Islet precursor cell (in vitro differentiated cells): ENCODE measurements around the gene A3GALT2.

Source experiments
- DNase-seq: peaks from one replicate; pipeline ENCODE4 v3.0.0-alpha.2; 2018

Gene A3GALT2

DNA sequence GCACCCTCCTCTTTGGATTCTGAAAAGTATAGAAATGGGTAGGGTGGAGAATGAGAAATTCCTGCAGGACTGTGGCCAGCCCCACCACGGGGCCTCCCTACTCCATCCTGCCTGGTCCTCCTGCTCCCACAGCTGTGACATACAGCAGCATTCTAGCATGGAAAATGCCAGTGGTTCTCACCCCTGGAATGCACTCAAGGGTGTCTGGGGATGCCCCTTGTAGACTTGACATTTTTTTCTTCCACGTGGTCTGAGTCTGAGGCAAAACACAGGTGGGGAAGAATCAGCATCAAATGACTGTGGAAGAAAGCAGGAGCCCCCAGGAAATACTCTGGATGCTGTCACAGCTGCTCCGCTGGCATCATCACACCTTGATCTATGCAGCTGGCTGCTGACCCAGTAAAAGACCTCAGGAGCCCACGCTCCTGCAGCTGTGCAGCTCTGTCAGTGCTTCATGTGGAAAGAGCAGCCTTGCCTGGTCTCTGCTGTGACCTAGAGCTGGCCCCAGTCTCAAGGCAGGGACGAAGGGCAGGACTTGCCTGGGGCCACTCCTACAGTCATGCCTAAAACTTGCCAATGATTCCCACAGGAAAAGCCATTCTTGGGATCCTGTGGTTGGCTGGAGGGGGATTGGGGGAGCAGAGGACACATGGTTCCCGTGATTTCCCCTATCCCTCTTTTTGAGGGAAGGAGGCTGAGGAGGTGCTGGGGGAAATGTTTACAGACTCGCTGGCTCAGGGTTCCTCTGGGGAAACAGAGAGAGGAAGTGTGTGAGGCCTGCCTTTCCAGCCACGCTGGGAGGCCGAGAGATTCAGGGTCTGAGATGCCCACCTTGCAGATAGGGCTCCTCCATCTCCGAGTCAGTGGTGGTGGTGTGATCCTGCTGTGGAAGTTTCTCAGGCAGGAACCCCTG lies 10.8 kb upstream of the A3GALT2 start:
- DNase-seq, result no peak

DNA sequence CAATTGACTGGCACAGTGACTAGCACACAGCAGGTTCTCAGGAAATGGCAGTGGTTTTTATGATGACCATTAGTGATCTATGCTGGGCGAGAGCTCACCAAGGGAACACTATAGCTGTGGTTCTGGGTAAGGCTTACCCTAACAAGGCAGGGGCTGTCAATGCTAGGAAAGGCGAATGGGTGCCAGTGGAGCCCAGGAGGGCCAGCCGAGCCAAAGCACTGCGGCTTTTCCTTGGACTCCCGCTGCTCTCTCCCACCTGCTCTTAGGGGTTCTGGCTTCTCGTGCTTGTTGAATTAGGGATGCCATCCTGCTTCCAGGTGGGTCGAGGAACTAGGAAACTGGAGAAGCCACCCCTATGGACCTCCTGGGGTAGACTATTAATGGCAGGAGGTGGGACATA lies 10.0 kb upstream of the A3GALT2 start:
- no peak for DNase-seq

DNA sequence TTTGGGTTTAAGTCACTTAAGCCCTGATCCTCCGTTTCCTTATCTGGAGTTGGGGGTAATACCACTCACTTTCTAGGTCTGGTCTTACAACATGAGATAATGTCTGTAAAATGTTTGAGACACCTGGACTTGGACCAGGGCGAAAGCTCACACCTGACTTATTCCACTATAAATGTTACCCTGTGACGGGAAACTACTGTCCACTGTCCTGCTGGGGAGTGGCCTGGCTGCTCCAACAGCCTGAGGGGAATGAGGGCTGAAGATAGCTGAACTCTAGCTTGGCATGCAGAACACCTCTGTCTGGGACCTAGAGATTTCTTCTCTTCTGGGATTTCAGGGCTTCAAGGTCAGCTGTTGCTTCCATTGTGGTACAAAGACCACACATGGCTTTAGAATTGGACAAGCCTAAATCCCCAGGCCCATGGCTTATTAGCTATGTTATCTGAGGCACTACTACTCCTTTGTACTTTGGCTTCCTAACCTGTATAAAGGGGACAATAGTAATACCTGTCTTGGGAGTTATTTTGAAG lies 9.5 kb upstream of the A3GALT2 start:
- DNase-seq, result no peak

DNA sequence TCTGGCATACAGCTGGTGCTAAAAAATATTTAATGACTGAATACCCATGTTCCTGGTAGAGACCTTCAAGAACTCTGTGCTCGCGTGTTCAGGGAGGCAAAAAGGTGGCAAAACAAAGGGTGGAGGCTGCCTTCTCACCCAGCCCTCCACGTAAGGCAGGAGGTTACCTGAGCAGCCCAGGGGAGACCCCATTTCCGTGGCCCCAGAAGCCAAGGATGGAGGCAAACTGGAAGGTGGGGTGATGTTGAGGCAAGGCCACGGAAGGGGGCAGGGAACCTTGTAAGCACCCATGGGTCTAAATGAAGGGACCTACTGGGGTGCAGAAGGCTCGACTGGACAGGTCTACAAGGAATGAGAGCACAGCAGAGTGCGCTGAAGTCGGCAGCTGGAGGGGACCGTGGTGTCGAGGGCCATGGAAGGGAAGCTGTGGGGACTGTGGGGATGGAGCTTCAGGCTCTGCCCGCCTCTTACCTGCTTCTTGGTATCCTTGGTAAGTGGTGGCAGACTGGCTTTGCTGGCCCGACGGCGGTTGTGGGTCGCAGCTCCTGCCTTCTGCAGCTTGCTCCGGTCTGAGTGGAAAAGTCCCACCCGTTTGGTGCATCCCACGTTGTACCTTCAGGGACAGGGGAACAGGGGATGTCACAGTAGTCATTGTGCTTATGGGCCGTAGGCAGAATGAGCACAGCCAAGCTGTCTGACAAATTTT lies 8.9 kb upstream of the A3GALT2 start:
- DNase-seq, result no peak

DNA sequence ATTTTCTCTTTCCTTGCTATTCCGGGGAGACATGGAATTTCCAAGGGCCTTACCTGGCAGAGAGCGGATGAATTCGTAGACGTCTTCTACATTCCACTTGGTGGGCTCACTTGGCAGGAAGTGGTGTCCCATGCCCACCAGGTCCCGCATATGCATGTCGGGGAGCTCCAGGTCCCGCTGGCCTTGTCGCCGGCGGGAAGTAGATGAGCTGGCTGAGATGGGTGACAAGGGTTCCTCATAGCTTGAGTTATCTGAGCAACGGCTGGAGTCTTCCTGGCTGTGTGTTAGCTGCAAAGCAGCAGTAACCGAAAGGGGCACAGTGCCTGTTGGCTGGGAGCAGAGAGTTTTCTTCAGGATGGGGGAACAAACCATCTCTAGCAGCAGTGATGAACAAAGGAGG lies 7.9 kb upstream of the A3GALT2 start:
- DNase-seq, result no peak

DNA sequence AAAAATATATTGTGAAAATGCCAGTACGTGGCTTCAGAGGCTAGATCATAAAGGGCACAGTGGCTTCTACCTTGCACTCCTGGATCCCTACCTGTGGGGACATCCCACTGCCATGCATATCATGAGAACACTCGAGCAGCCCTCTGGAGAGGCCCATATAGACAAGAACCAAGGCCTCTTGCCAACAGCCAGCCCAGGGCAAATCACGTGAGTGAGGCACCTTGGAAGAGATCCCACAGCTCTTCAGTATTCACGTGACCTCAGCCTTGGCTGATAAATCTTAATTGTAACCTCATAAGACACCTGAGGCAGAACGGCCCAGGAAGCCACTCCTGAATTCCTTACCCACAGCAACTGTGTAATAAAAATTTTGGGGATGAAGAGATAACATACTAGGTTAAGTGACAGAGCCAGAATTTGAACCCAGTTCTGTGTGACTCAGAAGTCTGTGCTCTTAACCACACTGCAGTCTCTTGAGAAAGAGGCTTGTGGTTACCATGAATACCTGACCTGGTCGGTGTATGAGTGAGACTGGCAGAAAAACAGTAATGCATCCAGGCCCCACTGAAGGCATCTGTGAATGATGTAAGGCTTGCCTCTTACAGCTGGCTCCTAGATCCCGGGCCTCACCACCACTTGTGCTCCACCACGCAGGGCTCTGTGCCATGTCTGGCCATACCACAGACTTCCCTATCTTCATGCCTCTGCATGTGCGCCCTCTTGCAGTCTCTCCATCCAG lies 6.9 kb upstream of the A3GALT2 start:
- DNase-seq, result peak; percentile 67

DNA sequence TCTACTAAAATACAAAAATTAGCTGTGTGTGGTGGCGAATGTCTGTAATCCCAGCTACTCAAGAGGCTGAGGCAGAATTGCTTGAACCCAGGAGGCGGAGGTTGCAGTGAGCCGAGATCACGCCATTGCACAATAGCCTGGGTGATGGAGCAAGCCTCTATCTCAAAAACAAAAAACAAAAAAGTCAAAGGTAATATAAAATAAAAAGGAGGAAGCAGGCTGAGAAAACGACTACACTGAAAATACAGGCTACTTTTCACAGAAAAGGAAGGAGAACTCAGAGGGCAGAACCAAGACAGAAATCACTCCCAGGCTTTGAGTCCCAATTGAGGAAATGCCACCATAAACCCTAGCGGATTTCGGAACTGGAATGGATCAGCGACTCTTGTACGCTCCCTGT lies 5.9 kb upstream of the A3GALT2 start:
- no peak for DNase-seq

DNA sequence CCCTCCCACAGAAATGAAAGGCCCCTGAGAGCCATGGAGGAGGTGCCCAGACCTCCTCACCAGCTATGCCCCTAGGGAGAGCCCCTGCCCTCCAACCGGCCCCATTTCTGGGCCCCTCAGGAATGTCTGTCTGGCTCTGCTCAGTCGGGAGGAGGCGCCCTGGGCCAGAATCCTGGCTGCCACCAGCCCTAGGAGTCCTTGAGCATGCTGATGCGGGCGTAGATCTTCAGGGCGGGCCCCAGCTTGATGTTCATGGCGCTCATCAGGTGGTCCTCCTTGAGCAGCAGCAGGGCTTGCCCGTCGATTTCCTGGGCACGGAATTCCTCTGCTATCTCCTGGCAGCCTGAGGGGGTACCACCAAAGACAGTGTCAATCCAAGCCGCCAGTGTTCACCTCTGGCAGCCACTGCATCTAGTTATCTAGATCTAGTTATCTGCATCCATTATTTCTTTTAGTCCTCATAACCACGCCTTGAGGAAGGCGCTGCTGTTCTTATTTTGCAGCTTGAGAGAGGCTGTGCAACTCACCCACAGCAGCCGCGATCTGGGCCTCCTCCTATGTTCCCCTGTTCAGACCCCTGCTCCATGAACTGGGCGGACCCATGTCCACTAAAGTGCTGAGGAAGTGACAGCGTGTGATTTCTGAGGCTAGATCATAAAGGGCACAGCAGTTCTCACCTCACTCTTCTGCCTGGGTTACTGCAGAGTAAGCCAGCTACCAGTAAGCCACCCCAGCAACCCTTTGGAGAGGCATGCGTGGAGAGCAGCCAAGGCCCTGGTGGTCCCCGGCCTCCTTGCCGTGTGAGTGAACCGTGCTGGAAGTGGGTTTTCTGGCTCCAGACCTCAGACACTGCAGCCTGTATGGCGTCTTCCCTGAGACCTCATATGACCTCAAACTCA lies 4.0 kb upstream of the A3GALT2 start:
- no peak for DNase-seq

DNA sequence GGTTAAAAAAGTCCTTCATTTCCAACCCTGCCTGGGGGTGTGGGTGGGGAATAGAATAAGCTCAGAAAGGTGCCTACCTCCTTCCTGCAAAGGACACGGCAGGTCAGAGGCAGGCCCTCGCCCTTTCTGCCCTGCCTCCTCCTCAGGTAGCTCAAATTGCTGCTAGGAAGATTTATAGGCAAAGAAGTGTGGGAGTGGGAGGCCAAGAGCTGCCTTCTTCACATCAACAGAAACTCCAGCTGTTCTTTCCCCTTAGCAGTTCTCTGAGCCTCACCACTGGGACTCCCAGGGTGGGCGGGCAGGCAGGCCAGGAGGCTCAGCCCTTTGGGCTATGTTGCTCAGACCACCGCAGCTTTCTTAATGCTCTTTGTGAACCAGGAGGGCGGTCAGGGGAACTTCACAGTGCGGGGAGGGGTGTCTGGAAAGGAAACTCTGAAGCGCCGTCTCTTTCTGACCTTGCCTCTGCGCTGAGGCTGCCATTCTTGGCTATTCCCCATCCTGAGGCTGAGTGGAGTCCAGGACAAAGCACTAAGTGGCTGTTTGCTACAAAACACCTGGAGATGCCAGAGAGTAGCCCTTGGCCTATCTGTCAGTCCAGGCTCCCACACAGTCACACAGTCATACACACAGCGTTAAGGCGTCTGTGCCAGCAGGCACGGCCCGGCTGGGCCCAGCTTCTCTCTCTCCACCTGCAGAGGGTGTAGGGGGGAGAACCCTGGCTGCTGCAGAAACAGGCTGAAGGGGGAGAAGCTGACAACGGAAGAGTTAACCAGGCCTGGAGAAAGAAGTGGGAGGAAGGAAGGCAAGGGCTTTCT lies 3.0 kb upstream of the A3GALT2 start:
- DNase-seq, result no peak

DNA sequence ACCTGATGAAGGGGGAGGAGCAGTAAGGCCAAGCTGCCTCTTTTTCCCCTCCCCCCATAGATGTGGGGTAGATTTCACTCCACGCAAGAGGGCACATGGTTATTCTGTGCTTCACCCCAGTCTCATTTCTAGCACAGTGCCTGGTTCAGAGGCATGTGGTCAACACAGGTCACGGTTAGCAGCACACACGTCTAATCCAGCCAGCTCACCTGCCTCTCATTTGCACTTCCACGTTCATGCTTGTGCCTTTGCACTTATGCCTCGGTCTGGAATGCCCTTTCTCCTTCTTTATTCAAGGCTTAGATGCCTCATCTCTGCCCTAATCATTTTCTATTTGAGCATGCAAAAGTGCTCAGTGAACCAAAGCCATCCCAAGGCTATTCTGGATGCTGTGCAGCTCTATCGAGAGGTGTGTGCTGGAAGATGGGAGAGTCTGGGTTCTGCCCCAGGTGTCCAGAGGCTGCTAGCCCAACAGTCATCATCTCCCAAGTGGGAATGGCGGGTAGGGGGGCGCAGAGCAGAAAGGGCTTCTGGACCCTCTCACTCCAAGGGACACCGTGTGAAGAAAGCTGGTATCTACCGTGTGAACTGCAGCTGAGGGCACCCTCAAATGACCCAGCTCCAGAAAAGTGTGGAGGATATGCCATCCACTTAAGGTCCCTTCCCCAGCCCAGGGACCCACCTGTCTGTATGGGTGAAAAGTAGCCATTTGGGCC lies 2.1 kb upstream of the A3GALT2 start:
- DNase-seq, result no peak

DNA sequence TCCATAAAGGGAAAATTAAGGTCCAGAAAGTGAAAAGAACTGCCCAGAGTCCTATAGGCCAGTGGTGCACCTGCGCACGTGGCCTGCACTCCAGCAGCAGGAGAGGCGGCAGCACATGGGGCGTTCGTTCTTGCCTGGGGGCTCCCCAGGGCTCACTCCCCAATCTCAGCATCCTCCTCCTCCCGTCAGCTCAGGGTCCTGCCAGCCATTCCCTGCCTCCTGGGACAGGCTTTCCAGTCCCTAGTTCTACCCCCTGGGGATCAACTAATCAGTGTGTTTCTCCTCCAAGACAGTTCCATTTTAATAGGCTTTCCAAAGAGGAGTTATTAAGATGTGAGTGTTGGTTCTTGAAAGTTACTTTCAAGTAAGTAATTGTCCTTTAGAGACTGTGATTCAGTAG lies 1.2 kb upstream of the A3GALT2 start:
- DNase-seq, result no peak

DNA sequence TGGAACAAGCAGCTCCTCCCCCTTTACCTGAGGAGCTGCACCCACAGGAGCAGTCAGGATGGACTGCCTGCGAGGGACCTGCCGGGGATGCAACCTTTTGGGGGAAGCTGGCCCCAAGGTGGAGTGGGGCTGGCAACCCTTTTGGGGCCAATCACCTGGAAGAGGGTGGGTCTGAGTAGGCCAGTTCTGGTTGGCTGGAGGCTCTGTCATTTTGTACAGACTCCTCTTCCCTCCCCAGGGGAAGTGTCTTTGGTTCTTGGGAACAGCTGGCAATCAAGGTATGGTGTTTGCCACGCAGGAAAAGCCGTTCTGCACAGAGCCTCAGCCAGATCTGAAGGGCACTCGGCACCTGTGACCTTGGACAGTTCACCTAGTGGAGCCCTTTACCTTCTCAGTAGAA lies 280 bp upstream of the A3GALT2 start:
- no peak for DNase-seq

DNA sequence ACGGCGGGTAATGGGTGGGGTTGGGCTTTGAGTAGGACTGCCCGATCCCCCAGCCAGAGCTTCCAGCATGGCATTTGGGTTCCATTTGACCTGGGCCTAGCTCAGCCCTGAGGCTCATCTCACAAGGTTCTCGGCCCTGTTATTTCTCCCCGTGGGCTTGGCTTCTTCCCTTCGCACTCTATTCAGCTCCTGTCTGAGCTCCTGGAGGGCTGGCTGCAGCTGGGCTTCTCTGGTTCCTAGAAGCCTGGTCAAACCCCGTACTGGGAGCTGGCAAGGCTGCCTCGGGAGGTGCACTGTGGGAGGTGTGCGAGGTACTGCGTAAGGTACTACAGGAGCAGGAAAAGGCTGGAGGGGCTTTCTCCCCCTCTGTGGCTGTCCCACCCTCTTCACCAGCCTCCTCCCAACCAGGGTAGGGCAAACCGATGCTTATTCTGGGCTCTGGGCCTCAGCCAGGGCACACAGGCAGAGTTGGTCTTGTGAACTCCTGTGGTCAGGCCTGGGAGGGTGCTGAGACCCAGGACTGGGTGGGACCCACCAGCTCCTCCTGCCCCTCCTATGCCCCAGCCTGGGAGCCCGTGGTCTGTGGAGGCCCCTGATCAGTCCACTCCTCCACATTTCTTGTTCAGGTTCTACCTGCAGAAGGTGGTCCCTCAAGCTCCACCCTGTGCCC lies 814 bp downstream of the A3GALT2 start:
- no peak for DNase-seq

DNA sequence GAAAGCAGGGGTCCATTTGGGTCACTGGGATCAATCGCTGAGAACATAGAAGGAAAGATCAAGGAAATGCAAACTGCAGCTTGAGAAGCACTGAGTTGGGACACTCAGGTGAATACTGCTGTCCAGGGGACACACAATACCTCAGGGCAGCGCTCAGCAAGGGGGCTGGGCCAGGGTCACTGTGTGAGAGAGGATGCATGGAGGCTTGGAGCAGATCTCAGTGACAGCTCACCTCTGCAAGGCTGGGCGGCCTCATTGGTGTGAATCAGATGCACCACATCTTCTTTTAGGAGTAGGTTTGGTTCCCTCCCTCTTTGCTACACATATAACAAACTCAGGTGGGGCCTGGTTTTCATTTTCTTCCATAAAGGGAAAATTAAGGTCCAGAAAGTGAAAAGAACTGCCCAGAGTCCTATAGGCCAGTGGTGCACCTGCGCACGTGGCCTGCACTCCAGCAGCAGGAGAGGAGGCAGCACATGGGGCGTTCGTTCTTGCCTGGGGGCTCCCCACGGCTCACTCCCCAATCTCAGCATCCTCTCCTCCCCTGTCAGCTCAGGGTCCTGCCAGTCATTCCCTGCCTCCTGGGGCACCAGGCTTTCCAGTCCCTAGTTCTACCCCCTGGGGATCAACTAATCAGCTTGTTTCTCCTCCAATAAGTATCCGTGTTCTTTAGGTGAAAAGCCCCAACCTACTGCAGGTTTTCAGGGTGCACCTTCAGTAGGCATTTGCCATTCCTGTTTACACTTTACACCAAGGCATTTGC lies 1.5 kb downstream of the A3GALT2 start:
- no peak for DNase-seq

DNA sequence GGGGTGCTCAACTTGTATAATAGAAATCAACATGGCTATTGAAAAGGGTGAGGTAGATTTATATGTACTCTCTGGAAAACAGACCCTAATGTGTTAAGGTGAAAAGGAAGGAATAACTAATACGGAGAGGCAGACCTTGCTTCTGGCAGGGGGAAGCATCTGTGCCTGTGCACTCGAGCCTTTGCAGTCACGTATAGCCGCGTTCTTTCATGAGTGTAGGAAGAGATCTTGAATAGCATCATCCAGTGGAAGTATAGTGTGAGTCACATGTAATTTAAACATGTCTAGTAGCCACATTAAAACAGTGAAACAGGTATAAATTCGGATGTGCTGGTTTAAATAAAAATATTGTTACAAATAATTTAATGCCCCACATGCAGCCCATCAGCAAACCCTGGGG lies 3.0 kb downstream of the A3GALT2 start:
- no peak for DNase-seq

DNA sequence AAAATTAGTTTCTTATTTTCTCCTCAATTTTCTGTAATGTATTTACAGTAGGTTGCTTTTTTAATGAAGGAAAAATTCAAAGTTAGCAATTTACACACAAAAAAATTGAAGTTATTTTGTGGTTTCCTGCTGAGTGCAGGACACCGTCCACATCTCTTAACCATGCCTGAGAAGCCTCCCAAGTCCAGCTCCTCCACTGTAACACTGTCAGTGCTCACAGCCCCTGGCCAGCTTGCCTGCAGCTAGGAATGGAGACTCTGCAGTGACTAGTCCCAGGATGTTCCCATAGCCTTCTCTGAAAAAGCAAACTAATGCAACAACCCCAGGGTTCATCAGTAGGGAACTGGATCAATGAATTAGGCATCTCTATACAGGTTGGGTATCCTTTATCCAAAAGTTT lies 3.5 kb downstream of the A3GALT2 start:
- DNase-seq, result no peak

DNA sequence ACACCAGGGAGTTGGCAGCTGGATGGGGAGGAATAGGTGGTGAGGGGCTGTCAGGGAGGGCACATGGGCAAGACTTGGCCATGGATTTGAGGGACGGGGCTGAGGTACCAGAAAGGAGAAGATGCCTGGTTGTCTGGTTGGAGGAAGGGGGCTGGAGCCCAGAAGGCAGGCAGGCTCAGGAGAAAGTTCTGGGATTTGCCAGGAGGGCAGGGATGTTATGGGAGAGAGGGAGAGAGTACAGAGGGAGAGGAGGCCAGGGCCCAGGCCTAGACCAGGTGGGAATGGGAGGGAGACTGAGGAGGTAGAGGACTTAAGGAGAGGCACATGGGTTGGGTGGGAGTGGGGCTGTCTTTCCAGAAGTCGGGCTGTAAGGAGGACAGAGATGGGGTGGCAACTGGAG lies 4.3 kb downstream of the A3GALT2 start:
- no peak for DNase-seq

DNA sequence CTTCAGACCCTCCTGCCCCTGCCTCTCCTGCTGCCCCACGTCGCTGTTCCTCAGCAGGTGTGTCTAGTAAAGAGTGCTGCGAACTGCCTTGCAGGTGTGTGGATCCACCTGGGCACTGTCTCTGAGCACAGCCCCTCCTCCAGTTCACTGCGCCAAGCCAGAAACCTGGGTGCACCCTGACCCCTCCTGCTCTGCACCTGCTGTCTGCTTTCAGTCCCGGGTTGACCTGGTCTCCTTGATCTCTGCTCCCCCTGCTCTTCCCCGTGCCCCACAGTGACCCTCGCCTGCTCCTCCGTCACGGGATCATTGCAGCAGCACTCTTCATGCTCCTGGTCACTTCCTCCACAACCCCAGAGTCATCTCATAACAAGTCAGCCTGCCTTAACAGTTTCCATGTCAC lies 6.5 kb downstream of the A3GALT2 start:
- DNase-seq, result no peak

DNA sequence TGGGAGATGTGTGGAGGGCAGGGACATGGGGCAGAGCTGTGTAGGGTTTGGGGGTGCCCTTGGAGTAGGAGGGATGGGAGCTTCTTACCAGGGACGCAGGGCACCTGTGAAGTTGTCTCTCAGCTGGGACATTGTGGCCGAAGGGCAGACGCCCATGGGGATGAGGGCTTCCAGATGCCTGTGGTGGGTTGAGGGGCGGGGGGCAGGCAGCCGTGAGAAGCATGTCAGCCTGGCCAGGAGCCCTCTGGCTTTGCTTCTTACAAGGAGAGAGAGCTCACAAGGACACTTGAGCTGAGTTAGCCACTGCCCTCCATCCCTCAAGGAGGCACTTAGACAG lies 8.5 kb downstream of the A3GALT2 start:
- DNase-seq, result no peak
